Measurements from ENCODE around the gene ADRM1.

The ADRM1 gene

GRCh38 chr20:62281161-62281933, 21.4 kb upstream of the ADRM1 start:
- DNase-seq = no peak

GRCh38 chr20:62282103-62282502, 20.7 kb upstream of the ADRM1 start:
- no peak for DNase-seq

- no peak for DNase-seq
Observed at GRCh38 chr20:62282877-62283503, 19.8 kb upstream of the ADRM1 start.

- DNase-seq = no peak
Observed at GRCh38 chr20:62284448-62284847, 18.3 kb upstream of the ADRM1 start.

- no peak for DNase-seq
Observed at GRCh38 chr20:62285151-62285550, 17.6 kb upstream of the ADRM1 start.

GRCh38 chr20:62285722-62286121, 17.1 kb upstream of the ADRM1 start:
- no peak for DNase-seq

GRCh38 chr20:62286493-62287064, 16.2 kb upstream of the ADRM1 start:
- no peak for DNase-seq

- DNase-seq = no peak
Observed at GRCh38 chr20:62287129-62287528, 15.7 kb upstream of the ADRM1 start.

GRCh38 chr20:62287759-62288534, 14.8 kb upstream of the ADRM1 start:
- DNase-seq = no peak

- DNase-seq = no peak
Observed at GRCh38 chr20:62288535-62289105, 14.2 kb upstream of the ADRM1 start.

- no peak for DNase-seq
Observed at GRCh38 chr20:62289131-62289530, 13.7 kb upstream of the ADRM1 start.

- DNase-seq = no peak
Observed at GRCh38 chr20:62289898-62290297, 12.9 kb upstream of the ADRM1 start.

GRCh38 chr20:62291251-62292066, 11.3 kb upstream of the ADRM1 start:
- no peak for DNase-seq

- no peak for DNase-seq
Observed at GRCh38 chr20:62292108-62292507, 10.7 kb upstream of the ADRM1 start.

- DNase-seq = no peak
Observed at GRCh38 chr20:62293111-62293784, 9.5 kb upstream of the ADRM1 start.

GRCh38 chr20:62293946-62294345, 8.9 kb upstream of the ADRM1 start:
- no peak for DNase-seq

- DNase-seq = no peak
Observed at GRCh38 chr20:62294516-62294915, 8.3 kb upstream of the ADRM1 start.

GRCh38 chr20:62296724-62297448, 5.9 kb upstream of the ADRM1 start:
- DNase-seq = no peak

GRCh38 chr20:62297449-62298227, 5.2 kb upstream of the ADRM1 start:
- no peak for DNase-seq
